GM13976 (cell line): Measurements from ENCODE around the gene CRTC1.

ENCODE experiments used
- DNase-seq: peaks from one replicate; pipeline ENCODE4 v3.0.0; 2012; ENCODE audit warnings: low spot score
- in situ Hi-C: fragments of 300-500 bp; cut with MboI; formaldehyde crosslinking; loops from one replicate; pipeline ENCODE4 v1.12.0; 2022; ENCODE audit warnings: low sequenced_read_pairs, mixed read lengths, inconsistent platforms; ENCODE audit not compliant: unreplicated experiment
- TF ChIP-seq, protein P1 (sequence below): IDR thresholded peaks from 2 replicates; pipeline ENCODE4 v1.5.1; 2012; ENCODE audit warnings: borderline replicate concordance, mild to moderate bottlenecking; ENCODE audit not compliant: insufficient read depth; ENCODE audit errors: extremely low read depth, missing control alignments, control extremely low read depth

The CRTC1 gene

GRCh38 chr19:18783958-18784785 is 100.7 kb downstream of the CRTC1 start:
- TF ChIP-seq, protein P1, sequence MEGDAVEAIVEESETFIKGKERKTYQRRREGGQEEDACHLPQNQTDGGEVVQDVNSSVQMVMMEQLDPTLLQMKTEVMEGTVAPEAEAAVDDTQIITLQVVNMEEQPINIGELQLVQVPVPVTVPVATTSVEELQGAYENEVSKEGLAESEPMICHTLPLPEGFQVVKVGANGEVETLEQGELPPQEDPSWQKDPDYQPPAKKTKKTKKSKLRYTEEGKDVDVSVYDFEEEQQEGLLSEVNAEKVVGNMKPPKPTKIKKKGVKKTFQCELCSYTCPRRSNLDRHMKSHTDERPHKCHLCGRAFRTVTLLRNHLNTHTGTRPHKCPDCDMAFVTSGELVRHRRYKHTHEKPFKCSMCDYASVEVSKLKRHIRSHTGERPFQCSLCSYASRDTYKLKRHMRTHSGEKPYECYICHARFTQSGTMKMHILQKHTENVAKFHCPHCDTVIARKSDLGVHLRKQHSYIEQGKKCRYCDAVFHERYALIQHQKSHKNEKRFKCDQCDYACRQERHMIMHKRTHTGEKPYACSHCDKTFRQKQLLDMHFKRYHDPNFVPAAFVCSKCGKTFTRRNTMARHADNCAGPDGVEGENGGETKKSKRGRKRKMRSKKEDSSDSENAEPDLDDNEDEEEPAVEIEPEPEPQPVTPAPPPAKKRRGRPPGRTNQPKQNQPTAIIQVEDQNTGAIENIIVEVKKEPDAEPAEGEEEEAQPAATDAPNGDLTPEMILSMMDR: no peak
- DNase-seq: no peak
- in situ Hi-C loops: no loop called here

DNA sequence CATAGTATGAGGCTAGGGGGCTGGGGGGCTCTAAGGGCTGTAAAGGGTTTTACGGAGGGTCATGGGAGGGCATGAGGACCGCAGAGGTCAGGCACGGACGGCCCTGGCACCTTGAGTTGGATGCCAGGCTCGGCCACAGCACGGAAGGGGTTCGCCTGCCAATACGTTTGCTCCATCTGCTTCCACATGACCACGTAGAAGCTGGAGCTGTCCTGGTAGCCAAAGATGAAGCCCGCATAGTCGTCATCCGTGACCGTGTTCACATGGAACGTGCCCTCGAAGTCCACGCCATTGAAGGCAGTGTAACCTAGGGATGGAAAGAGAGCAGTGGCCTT is 101.3 kb downstream of the CRTC1 start:
- in situ Hi-C loops: no loop called here
- no peak for DNase-seq
- TF ChIP-seq, protein P1: no peak

DNA sequence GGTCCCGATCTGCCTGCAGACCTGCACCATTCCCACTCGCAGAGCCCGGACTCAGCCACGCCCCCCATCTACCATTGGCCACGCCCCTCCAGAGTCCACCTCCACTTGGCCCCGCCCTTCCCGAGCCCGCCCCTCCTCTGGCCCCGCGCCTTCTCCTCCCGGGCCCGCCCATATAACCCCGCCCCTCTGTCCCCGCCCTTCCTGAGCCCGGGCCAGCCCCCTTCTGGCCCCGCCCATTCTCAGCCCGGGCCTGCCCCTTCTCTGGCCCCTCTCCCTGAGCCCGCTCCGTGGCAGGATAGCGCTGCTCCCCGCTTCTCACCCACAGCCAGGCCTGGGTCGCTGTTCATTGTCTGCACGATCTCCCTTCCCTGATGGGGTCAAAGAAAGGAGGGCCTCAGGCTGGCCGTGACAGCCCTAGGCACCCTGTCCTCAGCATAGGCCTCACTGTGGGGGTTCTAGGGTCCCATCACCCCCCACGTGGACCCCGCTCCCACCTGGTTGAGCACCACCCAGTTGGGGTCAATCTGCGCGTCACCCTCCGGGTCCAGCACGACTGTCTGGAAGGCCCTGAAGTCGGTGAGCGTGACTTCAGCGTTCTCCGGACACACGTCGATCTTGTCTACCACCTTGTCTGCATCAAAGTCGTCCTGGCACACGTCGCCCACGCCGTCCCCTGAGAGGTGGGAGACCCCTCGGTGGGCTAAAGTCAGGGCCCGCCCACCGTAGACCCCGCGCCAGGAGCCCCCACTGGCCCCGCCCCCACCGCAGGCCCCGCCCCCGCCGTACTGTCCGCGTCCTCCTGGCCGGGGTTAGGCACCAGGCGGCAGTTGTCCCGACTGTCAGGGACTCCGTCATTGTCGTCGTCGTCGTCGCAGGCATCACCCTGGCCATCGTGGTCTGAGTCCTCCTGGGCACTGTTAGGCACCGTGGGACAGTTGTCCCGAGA is 102.0 kb downstream of the CRTC1 start:
- TF ChIP-seq, protein P1: no peak
- DNase-seq: peak; percentile 97
- in situ Hi-C loops: no loop called here

GRCh38 chr19:18788529-18789421 is 105.3 kb downstream of the CRTC1 start:
- in situ Hi-C loops: no loop called here
- TF ChIP-seq, protein P1: no peak
- no peak for DNase-seq

- no peak for DNase-seq
- in situ Hi-C loops: no loop called here
- TF ChIP-seq, protein P1: no peak
These were observed 106.0 kb downstream of the CRTC1 start for GRCh38 chr19:18789422-18789869.
